Prostate gland (tissue), 2 donors: ENCODE measurements around the gene NDUFS1. TPM values are rescaled to one million over a fixed set of nuclear protein-coding genes. Genes with fewer than 3 reads are reported as not detected.
"Not testable (repeated sequence)": the region's sequence is repeated elsewhere in the genome, so short reads cannot be mapped to it uniquely, and the experiment has no call there.

Experiments used
- DNase-seq: peaks from one replicate; pipeline ENCODE4 v3.0.0-alpha.2; 2019; ENCODE audit warnings: low spot score
- H3K27ac ChIP-seq, 2 donors: fragments of 200-600 bp; sonication (generic); 2 replicates each; pipeline ENCODE4 v1.5.1; 2017 to 2019
- H3K27me3 ChIP-seq: fragments of 200-600 bp; sonication (generic); replicated peaks from 2 replicates; pipeline ENCODE4 v1.5.1; 2019; ENCODE audit not compliant: insufficient read depth
- H3K36me3 ChIP-seq, 2 donors: fragments of 200-600 bp; sonication (generic); 1 replicate in 1 of 2; 2 replicates in 1 of 2; pipeline versions ENCODE4 v1.5.1 to v1.8.1; 2017 to 2019
- H3K4me1 ChIP-seq: fragments of 200-600 bp; sonication (generic); replicated peaks from 2 replicates; pipeline ENCODE4 v1.5.1; 2019
- H3K4me3 ChIP-seq, 2 donors: fragments of 200-600 bp; sonication (generic); 2 replicates each; pipeline ENCODE4 v1.5.1; 2017 to 2019
- H3K9me3 ChIP-seq: fragments of 200-600 bp; sonication (generic); 2 replicates; pipeline ENCODE4 v1.5.1; 2017
- POLR2A ChIP-seq: fragments of 450-650 bp; IDR thresholded peaks from one replicate; pipeline ENCODE4 v1.6.1; 2016; ENCODE audit warnings: antibody characterized with exemption, mild to moderate bottlenecking
- POLR2AphosphoS5 ChIP-seq: sonication (generic); formaldehyde crosslinking; IDR thresholded peaks from one replicate; pipeline ENCODE4 v1.6.1; 2017; ENCODE audit warnings: antibody characterized with exemption
- WGBS: methylation state at CpG from one replicate; pipeline ENCODE4 v1.1.5; 2018; 5-methylcytosine and 5-hydroxymethylcytosine counted together
- intact Hi-C: fragments of 100-400 bp; cut with DNase I; formaldehyde crosslinking; loops from one replicate; pipeline ENCODE4 v1.14.2; 2022
- total RNA-seq, 2 donors: library from RNA; depleted of rRNA; stranded (reverse); fragments of >200 nt; gene quantifications; one replicate each; pipeline ENCODE4 v1.1.0, GENCODE V29; 2016
- TF ChIP-seq, protein P1 (sequence below), 4 experiments: fragments of 200-600 bp in 2 of 4; fragments of 450-650 bp in 2 of 4; sonication (generic) in 2 of 4; IDR thresholded peaks; 1 replicate in 3 of 4; 2 replicates in 1 of 4; pipeline ENCODE4 v1.5.1; 2016 to 2019; ENCODE audit warnings: antibody characterized with exemption in 4 of 4, mild to moderate bottlenecking in 2 of 4, moderate library complexity in 2 of 4

NDUFS1 gene
- total RNA-seq, 2 donors from 2014 or later: 74.1 to 80.1 TPM

GRCh38 chr2:206082298-206082843 lies 76.9 kb downstream of the NDUFS1 start:
- 84% methylated on average over 4 of the region's 4 CpGs for WGBS
- DNase-seq: no peak
- Histone ChIP-seq H3K27ac (no peak overlapping the region), H3K9me3 (no peaks in the 10 kb centered on the region), H3K4me1 (no peaks in the 10 kb centered on the region), H3K4me3 (no peak overlapping the region), H3K27me3 (no peaks in the 10 kb centered on the region), H3K36me3 (no peaks in the 10 kb centered on the region)
- TF ChIP-seq POLR2A (no peak), POLR2AphosphoS5 (no peak)
- TF ChIP-seq, protein P1, sequence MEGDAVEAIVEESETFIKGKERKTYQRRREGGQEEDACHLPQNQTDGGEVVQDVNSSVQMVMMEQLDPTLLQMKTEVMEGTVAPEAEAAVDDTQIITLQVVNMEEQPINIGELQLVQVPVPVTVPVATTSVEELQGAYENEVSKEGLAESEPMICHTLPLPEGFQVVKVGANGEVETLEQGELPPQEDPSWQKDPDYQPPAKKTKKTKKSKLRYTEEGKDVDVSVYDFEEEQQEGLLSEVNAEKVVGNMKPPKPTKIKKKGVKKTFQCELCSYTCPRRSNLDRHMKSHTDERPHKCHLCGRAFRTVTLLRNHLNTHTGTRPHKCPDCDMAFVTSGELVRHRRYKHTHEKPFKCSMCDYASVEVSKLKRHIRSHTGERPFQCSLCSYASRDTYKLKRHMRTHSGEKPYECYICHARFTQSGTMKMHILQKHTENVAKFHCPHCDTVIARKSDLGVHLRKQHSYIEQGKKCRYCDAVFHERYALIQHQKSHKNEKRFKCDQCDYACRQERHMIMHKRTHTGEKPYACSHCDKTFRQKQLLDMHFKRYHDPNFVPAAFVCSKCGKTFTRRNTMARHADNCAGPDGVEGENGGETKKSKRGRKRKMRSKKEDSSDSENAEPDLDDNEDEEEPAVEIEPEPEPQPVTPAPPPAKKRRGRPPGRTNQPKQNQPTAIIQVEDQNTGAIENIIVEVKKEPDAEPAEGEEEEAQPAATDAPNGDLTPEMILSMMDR (IDR thresholded peaks at IDR 0.05): no peak
- intact Hi-C loops: loop anchor here (5.0 kb wide), 1 partner anchor 75 kb away; the partner anchor contains the start of genes EEF1B2 and NDUFS1

DNA sequence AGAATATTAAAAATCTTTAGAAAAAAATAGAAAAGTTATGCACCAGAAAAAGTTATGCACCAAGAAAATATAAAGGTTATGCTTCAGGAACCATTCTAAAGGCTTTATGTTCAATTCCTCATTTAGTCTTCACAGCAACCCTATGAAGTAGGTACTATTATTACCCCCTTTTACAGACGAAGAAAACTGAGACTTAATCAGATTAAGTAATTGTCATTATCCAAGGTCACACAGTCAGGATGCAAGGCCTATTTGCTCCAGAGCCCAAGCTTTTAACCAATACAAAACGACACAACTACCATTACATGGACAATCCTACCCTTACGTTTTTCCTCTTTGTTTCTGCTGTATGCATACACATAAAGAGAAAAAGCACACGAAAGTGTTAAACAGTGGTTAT lies 78.3 kb downstream of the NDUFS1 start:
- intact Hi-C loops: loop anchor here (5.0 kb wide), 1 partner anchor 76 kb away; the partner anchor contains the start of genes EEF1B2 and NDUFS1
- no peak for DNase-seq
- Histone ChIP-seq H3K27me3 (no peaks in the 10 kb centered on the region), H3K36me3 (no peaks in the 10 kb centered on the region), H3K4me3 (no peak overlapping the region), H3K9me3 (no peaks in the 10 kb centered on the region), H3K27ac (no peak overlapping the region), H3K4me1 (no peaks in the 10 kb centered on the region)
- 87% methylated on average over 4 of the region's 4 CpGs for WGBS
- TF ChIP-seq, protein P1 (IDR thresholded peaks at IDR 0.05): no peak
- TF ChIP-seq POLR2AphosphoS5 (no peak), POLR2A (no peak)

GRCh38 chr2:206079699-206080465 lies 79.4 kb downstream of the NDUFS1 start:
- DNase-seq: no peak
- H3K27me3 ChIP-seq: no peaks in the 10 kb centered on the region
- no peak overlapping the region for H3K4me3 ChIP-seq
- WGBS: 67% methylated on average over 9 of the region's 9 CpGs
- no peak for TF ChIP-seq POLR2A
- TF ChIP-seq, protein P1 (IDR thresholded peaks at IDR 0.05): no peak
- no peak for TF ChIP-seq POLR2AphosphoS5
- H3K36me3 ChIP-seq: no peaks in the 10 kb centered on the region
- H3K4me1 ChIP-seq: no peaks in the 10 kb centered on the region
- intact Hi-C loops: loop anchor here (5.0 kb wide), 1 partner anchor 77 kb away; the partner anchor contains the start of genes EEF1B2 and NDUFS1
- H3K27ac ChIP-seq: no peak overlapping the region
- no peaks in the 10 kb centered on the region for H3K9me3 ChIP-seq

DNA sequence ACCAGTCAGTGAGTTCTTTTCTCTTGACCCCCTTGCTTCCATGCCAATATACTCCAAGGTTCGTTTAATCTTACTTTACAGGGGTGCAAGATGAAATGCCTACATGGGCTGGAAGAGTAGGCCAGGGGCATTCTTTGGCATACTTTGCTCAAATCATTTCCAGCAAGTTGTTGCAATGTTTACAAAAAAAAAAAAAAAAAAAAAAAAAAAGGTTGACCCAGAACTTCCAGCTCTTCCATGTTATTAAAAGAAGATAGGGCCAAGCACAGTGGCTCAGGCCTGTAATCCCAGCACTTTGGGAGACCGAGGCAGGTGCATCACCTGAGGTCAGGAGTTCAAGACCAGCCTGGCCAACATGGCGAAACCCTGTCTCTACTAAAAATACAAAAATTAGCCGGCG lies 81.4 kb downstream of the NDUFS1 start:
- 80% methylated on average over 5 of the region's 5 CpGs for WGBS
- intact Hi-C loops, H3K36me3 ChIP-seq, H3K4me3 ChIP-seq, DNase-seq, H3K9me3 ChIP-seq, H3K4me1 ChIP-seq, H3K27me3 ChIP-seq: not testable (repeated sequence)
- peak overlapping the region in 1 of 2 donors; percentile 19 for H3K27ac ChIP-seq

DNA sequence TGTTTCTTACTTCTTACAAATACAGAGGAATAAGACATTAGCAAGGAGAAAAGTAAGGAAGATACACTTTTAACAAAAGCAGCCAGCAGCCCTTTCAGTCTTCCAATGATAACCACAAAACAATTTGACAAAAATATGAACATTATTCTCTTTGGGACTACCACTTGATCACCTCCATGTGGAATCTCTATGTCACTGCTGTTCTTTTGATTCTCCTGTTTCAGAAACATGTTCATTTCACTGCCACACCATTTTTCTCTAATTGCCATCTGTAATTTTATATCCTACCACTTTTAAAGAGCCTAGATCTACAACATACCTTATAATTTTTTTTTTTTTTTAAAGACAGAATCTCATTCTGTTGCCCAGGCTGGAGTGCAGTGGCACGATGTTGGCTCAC lies 84.1 kb downstream of the NDUFS1 start:
- H3K4me1 ChIP-seq: no peaks in the 10 kb centered on the region
- TF ChIP-seq POLR2A (no peak), POLR2AphosphoS5 (no peak)
- TF ChIP-seq, protein P1 (IDR thresholded peaks at IDR 0.05): no peak
- H3K27ac ChIP-seq: no peak overlapping the region
- no peak overlapping the region for H3K4me3 ChIP-seq
- no peaks in the 10 kb centered on the region for H3K36me3 ChIP-seq
- intact Hi-C loops: no loop called here
- no peak for DNase-seq
- no peaks in the 10 kb centered on the region for H3K9me3 ChIP-seq
- no peaks in the 10 kb centered on the region for H3K27me3 ChIP-seq
- 81% methylated on average over 1 of the region's 1 CpG for WGBS
